GM10266 (cell line): ENCODE results near the gene TPSD1.
"Not testable (repeated sequence)": the region's sequence is repeated elsewhere in the genome, so short reads cannot be mapped to it uniquely, and the experiment has no call there.

Source experiments
- DNase-seq: peaks from one replicate; pipeline ENCODE4 v3.0.0; 2012; ENCODE audit errors: extremely low spot score
- TF ChIP-seq, protein P1 (sequence below): IDR thresholded peaks from 2 replicates; pipeline ENCODE4 v1.5.1; 2012; ENCODE audit warnings: mild to moderate bottlenecking, low read depth; ENCODE audit not compliant: control insufficient read depth, insufficient read depth; ENCODE audit errors: missing control alignments

TPSD1 gene

GRCh38 chr16:1221628-1222552 lies 34.0 kb upstream of the TPSD1 start:
- TF ChIP-seq, protein P1, sequence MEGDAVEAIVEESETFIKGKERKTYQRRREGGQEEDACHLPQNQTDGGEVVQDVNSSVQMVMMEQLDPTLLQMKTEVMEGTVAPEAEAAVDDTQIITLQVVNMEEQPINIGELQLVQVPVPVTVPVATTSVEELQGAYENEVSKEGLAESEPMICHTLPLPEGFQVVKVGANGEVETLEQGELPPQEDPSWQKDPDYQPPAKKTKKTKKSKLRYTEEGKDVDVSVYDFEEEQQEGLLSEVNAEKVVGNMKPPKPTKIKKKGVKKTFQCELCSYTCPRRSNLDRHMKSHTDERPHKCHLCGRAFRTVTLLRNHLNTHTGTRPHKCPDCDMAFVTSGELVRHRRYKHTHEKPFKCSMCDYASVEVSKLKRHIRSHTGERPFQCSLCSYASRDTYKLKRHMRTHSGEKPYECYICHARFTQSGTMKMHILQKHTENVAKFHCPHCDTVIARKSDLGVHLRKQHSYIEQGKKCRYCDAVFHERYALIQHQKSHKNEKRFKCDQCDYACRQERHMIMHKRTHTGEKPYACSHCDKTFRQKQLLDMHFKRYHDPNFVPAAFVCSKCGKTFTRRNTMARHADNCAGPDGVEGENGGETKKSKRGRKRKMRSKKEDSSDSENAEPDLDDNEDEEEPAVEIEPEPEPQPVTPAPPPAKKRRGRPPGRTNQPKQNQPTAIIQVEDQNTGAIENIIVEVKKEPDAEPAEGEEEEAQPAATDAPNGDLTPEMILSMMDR: no peak
- no peak for DNase-seq

GRCh38 chr16:1222553-1223354 lies 33.1 kb upstream of the TPSD1 start:
- no peak for DNase-seq
- TF ChIP-seq, protein P1: no peak

DNA sequence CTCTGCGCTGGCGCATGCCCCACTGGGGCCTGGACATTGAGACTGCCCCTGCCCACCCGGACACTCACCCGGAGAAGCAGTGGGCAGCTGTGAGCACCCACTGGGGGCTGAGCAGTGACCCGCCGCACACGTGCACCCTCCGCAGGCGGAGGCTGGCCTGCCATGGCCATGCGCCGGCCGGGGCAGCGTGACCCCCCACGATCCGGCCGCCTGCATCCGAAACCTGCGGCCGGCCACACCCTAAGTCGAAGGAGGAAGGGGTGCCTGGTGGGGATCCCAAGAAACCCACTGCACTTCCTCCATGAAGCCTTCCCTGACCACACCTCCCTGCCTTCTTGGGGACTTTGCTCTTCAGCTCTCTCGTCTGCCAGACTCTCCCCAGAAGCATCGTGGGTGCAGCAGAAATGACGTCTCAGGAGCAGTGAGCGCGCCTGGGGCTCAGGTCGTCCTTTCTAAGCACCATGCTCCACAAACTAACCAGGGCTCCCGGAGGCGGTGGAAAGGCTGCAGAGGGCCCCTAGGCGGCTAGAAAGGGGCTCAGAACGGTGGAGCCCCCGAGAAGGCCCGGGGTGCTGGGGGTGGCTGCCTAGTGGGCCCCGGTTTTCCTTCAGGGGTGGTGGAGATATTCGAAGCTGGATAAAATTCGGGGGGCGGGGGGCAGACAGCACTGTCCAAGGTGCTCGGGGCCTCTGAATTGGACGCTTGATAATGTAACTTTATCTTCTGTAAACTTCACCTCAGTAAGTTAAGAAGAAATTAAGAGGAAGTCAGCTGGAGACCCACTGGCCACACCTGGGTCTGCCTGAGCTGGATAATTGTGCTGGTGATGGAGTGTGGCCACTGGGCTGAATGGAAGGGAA lies 32.3 kb upstream of the TPSD1 start:
- TF ChIP-seq, protein P1: no peak
- no peak for DNase-seq

DNA sequence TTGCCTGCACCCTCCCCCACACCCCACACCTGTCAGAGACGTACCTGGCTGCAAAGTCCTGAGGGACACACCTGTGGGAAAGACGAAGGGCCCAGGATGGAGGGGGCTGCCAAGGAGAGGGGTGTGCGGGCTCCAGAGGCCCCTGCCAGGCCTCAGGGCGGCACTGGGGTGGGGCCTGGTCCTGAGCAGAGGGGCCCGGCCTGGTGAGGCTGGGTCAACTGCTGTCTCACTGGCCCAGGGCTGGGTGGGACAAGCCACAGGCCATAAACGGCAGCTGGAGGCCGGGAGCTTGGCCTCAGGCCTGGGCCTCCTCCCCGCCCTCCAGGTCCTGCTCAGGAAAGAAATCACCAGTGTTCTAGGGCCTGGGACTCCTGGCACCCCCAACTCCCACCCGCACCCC lies 31.3 kb upstream of the TPSD1 start:
- TF ChIP-seq, protein P1: no peak
- DNase-seq: no peak

DNA sequence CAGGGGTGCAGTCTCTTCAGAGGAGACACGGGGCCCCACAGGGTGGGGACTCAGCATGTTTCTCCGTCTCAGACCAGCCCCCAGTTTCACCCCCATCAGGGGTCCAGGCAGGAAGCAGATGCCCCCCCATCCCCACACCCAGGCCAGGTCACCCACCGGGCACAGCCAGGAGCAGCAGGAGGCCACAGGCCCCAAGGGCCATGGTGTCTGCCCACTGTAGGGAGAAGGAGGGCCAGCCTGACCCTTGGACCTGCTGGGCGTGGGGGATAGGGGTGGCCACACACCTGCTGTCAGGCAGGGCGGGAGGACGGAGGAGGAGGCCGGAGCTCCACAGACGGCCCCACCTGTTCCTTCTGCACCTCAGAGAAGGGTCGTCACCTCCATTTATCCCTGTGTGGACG lies 30.8 kb upstream of the TPSD1 start, which contains the start of gene TPSG1:
Gene TPSG1 (minus strand): TSS at position 218 of the 401 bp plus-strand sequence. CDS start 16 bp downstream, at position 202.
- TF ChIP-seq, protein P1: no peak
- DNase-seq: no peak

GRCh38 chr16:1225728-1226311 lies 30.0 kb upstream of the TPSD1 start:
- DNase-seq: not testable (repeated sequence)

GRCh38 chr16:1226692-1227091 lies 29.2 kb upstream of the TPSD1 start:
- DNase-seq: not testable (repeated sequence)

- not testable (repeated sequence) for DNase-seq
Measured at GRCh38 chr16:1228227-1228626, 27.6 kb upstream of the TPSD1 start.

DNA sequence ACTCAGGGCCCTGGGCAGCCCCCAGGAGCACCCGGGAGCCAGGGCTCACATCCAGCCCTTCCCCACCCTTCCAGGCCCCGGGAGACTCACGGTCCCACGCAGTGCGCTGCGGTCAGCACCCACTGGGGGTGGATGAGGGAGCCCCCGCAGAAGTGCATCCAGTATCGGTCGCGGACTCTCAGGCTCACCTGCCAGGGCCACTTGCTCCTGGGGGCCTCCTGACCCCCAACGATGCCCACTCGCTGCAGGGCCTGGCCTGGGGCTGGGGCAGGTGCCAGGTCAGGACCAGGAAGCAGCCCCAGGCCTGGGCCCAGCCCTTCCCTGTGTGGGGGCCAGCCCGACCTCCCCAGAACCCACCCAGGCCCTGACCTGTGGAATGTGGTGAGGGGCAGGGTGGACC lies 26.4 kb upstream of the TPSD1 start:
- not testable (repeated sequence) for DNase-seq

GRCh38 chr16:1230084-1230470 lies 25.8 kb upstream of the TPSD1 start, which contains the start of gene TPSB2:
Gene TPSB2, minus strand, starts transcription at chr16:1230184. Its CDS starts 233 bp downstream, at chr16:1229951.
- DNase-seq: not testable (repeated sequence)

- not testable (repeated sequence) for DNase-seq
Measured at GRCh38 chr16:1230471-1231212, 25.2 kb upstream of the TPSD1 start.
